Ammon's horn (tissue), 1 donor: ENCODE measurements around the gene ACLY.

Experiments used
- DNase-seq: peaks from one replicate; pipeline ENCODE4 v3.0.0-alpha.2; 2016; ENCODE audit warnings: low spot score

The ACLY gene

GRCh38 chr17:41918314-41919164, at the start of gene ACLY:
Gene ACLY, minus strand, starts transcription at chr17:41918951. Its CDS starts 5,078 bp downstream, at chr17:41913873.
- peak; percentile 96 for DNase-seq

GRCh38 chr17:41967921-41968578, 49.3 kb upstream of the ACLY start:
- no peak for DNase-seq

- DNase-seq: peak; percentile 97
Observed at GRCh38 chr17:41967141-41967920, 48.6 kb upstream of the ACLY start.

GRCh38 chr17:41966463-41967140, 47.9 kb upstream of the ACLY start, which contains the start of gene CNP:
Gene CNP, plus strand, starts transcription at chr17:41966795. Its CDS starts 90 bp downstream, at chr17:41966885.
- peak; percentile 92 for DNase-seq

GRCh38 chr17:41965694-41966462, 47.1 kb upstream of the ACLY start:
- peak; percentile 37 for DNase-seq

- peak; percentile 91 for DNase-seq
Observed at GRCh38 chr17:41962768-41963434, 44.1 kb upstream of the ACLY start.

- no peak for DNase-seq
Observed at GRCh38 chr17:41962111-41962510, 43.4 kb upstream of the ACLY start.

GRCh38 chr17:41959336-41960095, 40.8 kb upstream of the ACLY start:
- peak; percentile 71 for DNase-seq

GRCh38 chr17:41959030-41959335, 40.2 kb upstream of the ACLY start:
- no peak for DNase-seq

GRCh38 chr17:41957869-41958439, 39.2 kb upstream of the ACLY start:
- DNase-seq: no peak

GRCh38 chr17:41957031-41957868, 38.5 kb upstream of the ACLY start:
- no peak for DNase-seq

GRCh38 chr17:41956522-41956921, 37.8 kb upstream of the ACLY start:
- no peak for DNase-seq

- no peak for DNase-seq
Observed at GRCh38 chr17:41948762-41949460, 30.2 kb upstream of the ACLY start.

GRCh38 chr17:41944943-41945342, 26.2 kb upstream of the ACLY start:
- no peak for DNase-seq

- no peak for DNase-seq
Observed at GRCh38 chr17:41943492-41943891, 24.7 kb upstream of the ACLY start.

- no peak for DNase-seq
Observed at GRCh38 chr17:41942626-41943373, 24.0 kb upstream of the ACLY start.

GRCh38 chr17:41941168-41941567, 22.4 kb upstream of the ACLY start:
- DNase-seq: no peak
